DND-41 (cell line): Measurements from ENCODE around the gene AGAP1.

Experiments
- ATAC-seq: fragments of 200-7000 bp; cut with Tn5 transposase; 3 replicates; pipeline ENCODE4 v1.9.1; 2021; ENCODE audit warnings: low read depth; ENCODE audit not compliant: insufficient read depth
- DNase-seq: peaks from one replicate; pipeline ENCODE4 v3.0.0-alpha.2; 2020
- H2AFZ ChIP-seq: 2 replicates; pipeline ENCODE4 v1.6.0; 2012; ENCODE audit warnings: low read depth, low read length
- H3K27ac ChIP-seq: 2 replicates; pipeline ENCODE4 v1.5.1; 2012; ENCODE audit warnings: low read length, inconsistent platforms
- H3K27me3 ChIP-seq: fragments of 200-600 bp; sonication (generic); 2 replicates; pipeline ENCODE4 v1.6.0; 2012; ENCODE audit warnings: low read length, mild to moderate bottlenecking, inconsistent platforms; ENCODE audit not compliant: insufficient read depth, poor library complexity
- H3K36me3 ChIP-seq: 2 replicates; pipeline ENCODE4 v1.5.1; 2012; ENCODE audit warnings: low read length, inconsistent platforms; ENCODE audit not compliant: insufficient read depth
- H3K4me1 ChIP-seq: 2 replicates; pipeline ENCODE4 v1.5.1; 2012; ENCODE audit warnings: mild to moderate bottlenecking, low read length; ENCODE audit not compliant: insufficient read depth
- H3K4me2 ChIP-seq: 2 replicates; pipeline ENCODE4 v1.6.0; 2012; ENCODE audit warnings: mild to moderate bottlenecking, moderate library complexity, low read length, inconsistent platforms; ENCODE audit not compliant: insufficient read depth
- H3K4me3 ChIP-seq, 2 experiments: fragments of 200-600 bp in 1 of 2; shearing (Covaris generic) in 1 of 2; 2 replicates each; pipeline ENCODE4 v1.5.1; 2012 to 2016; ENCODE audit warnings: inconsistent platforms in 2 of 2, low read length in 2 of 2, mild to moderate bottlenecking in 2 of 2, low read depth in 1 of 2, moderate library complexity in 1 of 2
- H3K79me2 ChIP-seq: 2 replicates; pipeline ENCODE4 v1.6.0; 2012; ENCODE audit warnings: low read length, inconsistent platforms; ENCODE audit not compliant: insufficient read depth
- H3K9ac ChIP-seq: 2 replicates; pipeline ENCODE4 v1.6.0; 2012; ENCODE audit warnings: low read depth, mild to moderate bottlenecking, inconsistent platforms, low read length, moderate library complexity
- H3K9me3 ChIP-seq: 2 replicates; pipeline ENCODE4 v1.5.1; 2012; ENCODE audit warnings: low read length, moderate library complexity, mild to moderate bottlenecking, inconsistent platforms; ENCODE audit not compliant: insufficient read depth, severe bottlenecking
- H4K20me1 ChIP-seq: 2 replicates; pipeline ENCODE4 v1.6.0; 2012; ENCODE audit warnings: low read length; ENCODE audit not compliant: insufficient read depth
- EZH2 ChIP-seq: IDR thresholded peaks from 3 replicates; pipeline ENCODE4 v1.6.1; 2012; ENCODE audit warnings: borderline replicate concordance, low read depth, mild to moderate bottlenecking, moderate library complexity, low read length, inconsistent platforms; ENCODE audit not compliant: severe bottlenecking
- TF ChIP-seq, protein P1 (sequence below): IDR thresholded peaks from 2 replicates; pipeline ENCODE4 v1.5.1; 2012; ENCODE audit warnings: borderline replicate concordance, low read length, moderate library complexity, mild to moderate bottlenecking; ENCODE audit not compliant: poor library complexity, severe bottlenecking; ENCODE audit errors: extremely low read depth

Gene AGAP1

DNA sequence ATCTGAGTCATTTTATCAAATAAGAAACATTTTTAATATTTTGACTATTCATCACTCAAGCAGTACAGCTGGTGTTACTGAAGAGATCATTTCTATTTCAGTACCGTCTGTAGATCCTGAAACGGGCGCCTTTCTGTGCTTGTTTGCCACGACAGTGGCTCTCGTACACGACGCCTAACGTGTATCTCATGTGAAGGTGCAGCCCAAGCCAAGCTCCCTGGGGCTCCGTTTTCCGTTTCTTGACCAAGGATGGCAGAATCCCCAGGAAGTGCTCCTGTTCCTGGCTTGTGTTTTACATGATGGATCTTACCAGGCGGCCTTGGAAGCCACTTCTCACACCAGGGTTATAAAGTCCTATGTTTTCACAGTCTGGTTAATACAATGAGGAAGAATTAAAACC is 353.7 kb downstream of the AGAP1 start:
- H4K20me1 ChIP-seq: peaks cover 10% of the 10 kb centered on the region; the same call in 1 of the 2 replicates
- no peak overlapping the region for H3K9ac ChIP-seq
- no peak overlapping the region for H3K27ac ChIP-seq
- no peaks in the 10 kb centered on the region for H3K79me2 ChIP-seq
- no peaks in the 10 kb centered on the region for H3K9me3 ChIP-seq
- DNase-seq (no peak), ATAC-seq (no peak)
- TF ChIP-seq, protein P1, sequence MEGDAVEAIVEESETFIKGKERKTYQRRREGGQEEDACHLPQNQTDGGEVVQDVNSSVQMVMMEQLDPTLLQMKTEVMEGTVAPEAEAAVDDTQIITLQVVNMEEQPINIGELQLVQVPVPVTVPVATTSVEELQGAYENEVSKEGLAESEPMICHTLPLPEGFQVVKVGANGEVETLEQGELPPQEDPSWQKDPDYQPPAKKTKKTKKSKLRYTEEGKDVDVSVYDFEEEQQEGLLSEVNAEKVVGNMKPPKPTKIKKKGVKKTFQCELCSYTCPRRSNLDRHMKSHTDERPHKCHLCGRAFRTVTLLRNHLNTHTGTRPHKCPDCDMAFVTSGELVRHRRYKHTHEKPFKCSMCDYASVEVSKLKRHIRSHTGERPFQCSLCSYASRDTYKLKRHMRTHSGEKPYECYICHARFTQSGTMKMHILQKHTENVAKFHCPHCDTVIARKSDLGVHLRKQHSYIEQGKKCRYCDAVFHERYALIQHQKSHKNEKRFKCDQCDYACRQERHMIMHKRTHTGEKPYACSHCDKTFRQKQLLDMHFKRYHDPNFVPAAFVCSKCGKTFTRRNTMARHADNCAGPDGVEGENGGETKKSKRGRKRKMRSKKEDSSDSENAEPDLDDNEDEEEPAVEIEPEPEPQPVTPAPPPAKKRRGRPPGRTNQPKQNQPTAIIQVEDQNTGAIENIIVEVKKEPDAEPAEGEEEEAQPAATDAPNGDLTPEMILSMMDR: no peak
- TF ChIP-seq EZH2: no peak
- no peaks in the 10 kb centered on the region for H3K4me1 ChIP-seq
- H3K36me3 ChIP-seq: no peaks in the 10 kb centered on the region
- H3K4me2 ChIP-seq: no peak overlapping the region
- no peaks in the 10 kb centered on the region for H3K27me3 ChIP-seq
- no peak overlapping the region for H3K4me3 ChIP-seq
- H2AFZ ChIP-seq: no peak overlapping the region

DNA sequence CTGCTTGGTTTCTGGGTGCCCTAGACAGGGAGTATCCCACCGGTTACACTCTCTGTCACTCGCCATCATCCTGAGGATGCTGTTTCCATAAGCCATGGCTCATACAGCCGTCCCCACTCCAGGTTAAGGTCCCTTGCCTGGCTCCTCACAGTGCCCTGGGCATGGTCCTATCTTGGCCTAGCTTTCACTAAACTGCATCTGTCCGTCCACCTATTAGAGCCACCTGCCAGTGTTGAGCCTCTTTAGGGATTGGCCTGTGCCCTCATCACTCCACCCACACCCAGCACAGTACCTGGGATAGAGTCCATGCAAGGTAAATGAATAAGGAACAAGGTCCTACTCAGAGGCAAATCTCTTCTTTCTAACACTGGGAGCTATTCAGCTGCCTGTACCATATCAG is 354.2 kb downstream of the AGAP1 start:
- no peak overlapping the region for H3K4me2 ChIP-seq
- H3K27ac ChIP-seq: no peak overlapping the region
- H2AFZ ChIP-seq: no peak overlapping the region
- H3K27me3 ChIP-seq: no peaks in the 10 kb centered on the region
- H3K9me3 ChIP-seq: no peaks in the 10 kb centered on the region
- ATAC-seq (no peak), DNase-seq (no peak)
- H3K36me3 ChIP-seq: no peaks in the 10 kb centered on the region
- H4K20me1 ChIP-seq: peaks cover 10% of the 10 kb centered on the region; the same call in 1 of the 2 replicates
- TF ChIP-seq, protein P1: no peak
- TF ChIP-seq EZH2: no peak
- H3K4me1 ChIP-seq: no peaks in the 10 kb centered on the region
- no peak overlapping the region for H3K9ac ChIP-seq
- H3K79me2 ChIP-seq: no peaks in the 10 kb centered on the region
- H3K4me3 ChIP-seq: no peak overlapping the region

DNA sequence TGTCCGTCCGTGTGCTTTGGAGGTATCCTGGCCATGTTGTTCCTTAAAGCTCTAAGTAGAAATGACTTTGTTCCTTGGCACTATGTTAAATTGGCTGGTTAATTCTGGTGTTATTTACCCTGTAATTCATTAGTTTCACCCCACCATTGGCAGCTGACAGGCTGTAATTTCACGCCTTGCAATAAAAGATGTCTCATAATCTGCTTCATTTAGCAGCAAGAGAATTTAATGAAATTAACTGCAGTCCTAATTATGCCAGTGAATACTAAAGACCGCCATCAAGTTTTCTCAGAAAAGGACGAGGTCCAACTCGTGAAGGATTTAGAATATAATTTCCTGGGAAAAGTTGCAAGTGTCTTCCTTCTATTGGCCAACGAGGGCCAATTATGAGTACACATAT is 355.1 kb downstream of the AGAP1 start:
- Histone ChIP-seq H3K27me3 (no peaks in the 10 kb centered on the region), H3K9me3 (no peaks in the 10 kb centered on the region), H2AFZ (no peak overlapping the region), H3K36me3 (no peaks in the 10 kb centered on the region), H4K20me1 (peaks cover 10% of the 10 kb centered on the region; the same call in 1 of the 2 replicates), H3K79me2 (no peaks in the 10 kb centered on the region), H3K4me1 (no peaks in the 10 kb centered on the region), H3K9ac (no peak overlapping the region), H3K4me3 (no peak overlapping the region), H3K27ac (no peak overlapping the region), H3K4me2 (no peak overlapping the region)
- no peak for DNase-seq
- no peak for ATAC-seq
- no peak for TF ChIP-seq EZH2
- TF ChIP-seq, protein P1: no peak

DNA sequence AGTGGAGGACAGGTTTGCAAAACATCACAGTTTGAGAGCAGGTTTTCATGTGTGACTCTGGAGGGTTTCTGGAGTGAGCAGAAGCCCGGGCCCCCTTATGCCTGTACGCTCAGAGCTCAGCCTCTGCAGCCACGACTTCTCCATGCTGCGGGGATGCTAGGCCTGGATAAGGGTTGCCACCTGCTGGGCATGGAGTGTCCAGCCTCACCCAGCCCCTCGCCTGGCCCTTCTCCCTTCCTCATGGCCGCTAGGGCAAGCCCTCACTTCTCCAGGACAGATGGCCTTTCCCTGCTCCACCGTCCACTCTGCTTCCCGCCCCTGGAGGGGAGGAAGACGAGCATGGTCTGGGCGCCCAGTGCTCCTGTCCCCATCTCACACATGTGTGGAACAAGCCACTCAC is 355.6 kb downstream of the AGAP1 start:
- Histone ChIP-seq H3K9me3 (no peaks in the 10 kb centered on the region), H3K4me1 (no peaks in the 10 kb centered on the region), H3K36me3 (no peaks in the 10 kb centered on the region), H3K79me2 (no peaks in the 10 kb centered on the region), H3K27me3 (no peaks in the 10 kb centered on the region), H3K9ac (no peak overlapping the region), H3K4me2 (no peak overlapping the region), H4K20me1 (peaks cover 11% of the 10 kb centered on the region; the same call in 1 of the 2 replicates), H3K4me3 (no peak overlapping the region), H3K27ac (no peak overlapping the region), H2AFZ (no peak overlapping the region)
- no peak for DNase-seq
- TF ChIP-seq, protein P1: no peak
- no peak for TF ChIP-seq EZH2
- no peak for ATAC-seq
